Gastrocnemius medialis (tissue), 4 donors: ENCODE measurements around the gene HSD3B1. TPM values are rescaled to one million over a fixed set of nuclear protein-coding genes. Genes with fewer than 3 reads are reported as not detected.

Source experiments
- ATAC-seq, 2 donors: fragments of 150-250 bp; one replicate each; pipeline ENCODE4 v1.9.1; 2016
- DNase-seq, 2 donors: peaks; one replicate each; pipeline ENCODE4 v3.0.0-alpha.2; 2019
- H3K27ac ChIP-seq, 4 donors: fragments of 200-600 bp; sonication (generic); 1 replicate in 1 of 4; 2 replicates in 3 of 4; pipeline ENCODE4 v1.5.1; 2016 to 2018; ENCODE audit warnings: mild to moderate bottlenecking in 2 of 4, moderate library complexity in 1 of 4
- H3K27me3 ChIP-seq, 3 donors: fragments of 200-600 bp; sonication (generic) in 2 of 3; 1 replicate in 1 of 3; 2 replicates in 2 of 3; pipeline versions ENCODE4 v1.5.1 to v1.6.0; 2016 to 2019; ENCODE audit warnings: mild to moderate bottlenecking in 1 of 3, moderate library complexity in 1 of 3
- H3K36me3 ChIP-seq, 2 donors: fragments of 200-600 bp; sonication (generic) in 1 of 2; one replicate each; pipeline ENCODE4 v1.5.1; 2017 to 2018
- H3K4me1 ChIP-seq, 2 donors: fragments of 200-600 bp; sonication (generic) in 1 of 2; one replicate each; pipeline ENCODE4 v1.5.1; 2016 to 2017; ENCODE audit warnings: mild to moderate bottlenecking in 2 of 2
- H3K4me3 ChIP-seq, 4 donors: fragments of 200-600 bp; sonication (generic) in 3 of 4; 1 replicate in 1 of 4; 2 replicates in 3 of 4; pipeline ENCODE4 v1.5.1; 2016 to 2019; ENCODE audit warnings: mild to moderate bottlenecking in 2 of 4
- H3K9me3 ChIP-seq, 3 donors: fragments of 200-600 bp; sonication (generic) in 2 of 3; 1 replicate in 1 of 3; 2 replicates in 2 of 3; pipeline ENCODE4 v1.5.1; 2016 to 2019
- POLR2A ChIP-seq, 2 donors: fragments of 450-650 bp; IDR thresholded peaks; one replicate each; pipeline ENCODE4 v1.6.1; 2017; ENCODE audit warnings: antibody characterized with exemption in 2 of 2, mild to moderate bottlenecking in 2 of 2, moderate library complexity in 2 of 2
- in situ Hi-C, 4 donors: fragments of 200-750 bp; cut with MboI; loops; one replicate each; pipeline versions ENCODE4 v1.15.0 to v1.8.0; 2017; ENCODE audit warnings: low sequenced_read_pairs in 4 of 4
- intact Hi-C: fragments of 100-400 bp; cut with DNase I; formaldehyde crosslinking; loops from one replicate; pipeline ENCODE4 v1.15.1; 2023; ENCODE audit warnings: low total_unique reads
- total RNA-seq, 4 donors: library from RNA; depleted of rRNA; stranded (reverse); fragments of >200 nt; gene quantifications; one replicate each; pipeline versions ENCODE4 v1.1.0 to v1.2.3, GENCODE V29; 2016
- TF ChIP-seq, protein P1 (sequence below), 5 experiments: fragments of 450-650 bp in 3 of 5; fragments of 200-600 bp in 2 of 5; sonication (generic) in 2 of 5; IDR thresholded peaks in 4 of 5; conservative IDR thresholded peaks in 1 of 5; 1 replicate in 4 of 5; 2 replicates in 1 of 5; pipeline ENCODE4 v1.5.1; 2016 to 2019; ENCODE audit warnings: antibody characterized with exemption in 5 of 5, mild to moderate bottlenecking in 3 of 5, moderate library complexity in 3 of 5

The HSD3B1 gene
- total RNA-seq, 4 donors from 2014 or later: not detected

DNA sequence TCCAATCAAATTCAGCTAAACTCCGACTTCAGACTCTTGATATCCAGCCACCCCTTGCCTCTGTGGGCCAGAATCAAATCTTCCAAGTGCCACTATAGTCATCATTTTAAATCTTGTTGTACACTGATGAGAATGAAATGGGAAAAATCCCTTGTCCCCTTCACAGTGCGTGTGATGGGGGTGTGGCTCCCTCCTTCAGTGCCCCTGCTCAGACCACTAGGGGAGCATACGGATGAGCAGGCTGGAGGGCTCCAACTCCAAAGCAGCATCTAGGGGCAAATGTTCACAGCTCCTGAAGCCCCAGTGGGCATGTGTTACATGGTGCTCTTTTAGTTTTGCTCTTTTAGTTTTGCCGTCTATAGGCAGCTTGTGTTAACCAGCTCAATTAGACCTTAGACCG lies 35.4 kb upstream of the HSD3B1 start:
- in situ Hi-C loops: no loop called here
- TF ChIP-seq POLR2A (IDR thresholded peaks at IDR 0.05): no peak
- TF ChIP-seq, protein P1, sequence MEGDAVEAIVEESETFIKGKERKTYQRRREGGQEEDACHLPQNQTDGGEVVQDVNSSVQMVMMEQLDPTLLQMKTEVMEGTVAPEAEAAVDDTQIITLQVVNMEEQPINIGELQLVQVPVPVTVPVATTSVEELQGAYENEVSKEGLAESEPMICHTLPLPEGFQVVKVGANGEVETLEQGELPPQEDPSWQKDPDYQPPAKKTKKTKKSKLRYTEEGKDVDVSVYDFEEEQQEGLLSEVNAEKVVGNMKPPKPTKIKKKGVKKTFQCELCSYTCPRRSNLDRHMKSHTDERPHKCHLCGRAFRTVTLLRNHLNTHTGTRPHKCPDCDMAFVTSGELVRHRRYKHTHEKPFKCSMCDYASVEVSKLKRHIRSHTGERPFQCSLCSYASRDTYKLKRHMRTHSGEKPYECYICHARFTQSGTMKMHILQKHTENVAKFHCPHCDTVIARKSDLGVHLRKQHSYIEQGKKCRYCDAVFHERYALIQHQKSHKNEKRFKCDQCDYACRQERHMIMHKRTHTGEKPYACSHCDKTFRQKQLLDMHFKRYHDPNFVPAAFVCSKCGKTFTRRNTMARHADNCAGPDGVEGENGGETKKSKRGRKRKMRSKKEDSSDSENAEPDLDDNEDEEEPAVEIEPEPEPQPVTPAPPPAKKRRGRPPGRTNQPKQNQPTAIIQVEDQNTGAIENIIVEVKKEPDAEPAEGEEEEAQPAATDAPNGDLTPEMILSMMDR (IDR thresholded peaks at IDR 0.05 in 4 of 5, conservative IDR thresholded peaks at IDR 0.05 in 1 of 5): no peak
- no peak for ATAC-seq
- H3K4me3 ChIP-seq: no peak overlapping the region
- H3K27me3 ChIP-seq: no peaks in the 10 kb centered on the region
- H3K27ac ChIP-seq: no peak overlapping the region
- no peak for DNase-seq
- no peaks in the 10 kb centered on the region for H3K4me1 ChIP-seq
- intact Hi-C loops: no loop called here
- H3K9me3 ChIP-seq: no peaks in the 10 kb centered on the region
- no peaks in the 10 kb centered on the region for H3K36me3 ChIP-seq

DNA sequence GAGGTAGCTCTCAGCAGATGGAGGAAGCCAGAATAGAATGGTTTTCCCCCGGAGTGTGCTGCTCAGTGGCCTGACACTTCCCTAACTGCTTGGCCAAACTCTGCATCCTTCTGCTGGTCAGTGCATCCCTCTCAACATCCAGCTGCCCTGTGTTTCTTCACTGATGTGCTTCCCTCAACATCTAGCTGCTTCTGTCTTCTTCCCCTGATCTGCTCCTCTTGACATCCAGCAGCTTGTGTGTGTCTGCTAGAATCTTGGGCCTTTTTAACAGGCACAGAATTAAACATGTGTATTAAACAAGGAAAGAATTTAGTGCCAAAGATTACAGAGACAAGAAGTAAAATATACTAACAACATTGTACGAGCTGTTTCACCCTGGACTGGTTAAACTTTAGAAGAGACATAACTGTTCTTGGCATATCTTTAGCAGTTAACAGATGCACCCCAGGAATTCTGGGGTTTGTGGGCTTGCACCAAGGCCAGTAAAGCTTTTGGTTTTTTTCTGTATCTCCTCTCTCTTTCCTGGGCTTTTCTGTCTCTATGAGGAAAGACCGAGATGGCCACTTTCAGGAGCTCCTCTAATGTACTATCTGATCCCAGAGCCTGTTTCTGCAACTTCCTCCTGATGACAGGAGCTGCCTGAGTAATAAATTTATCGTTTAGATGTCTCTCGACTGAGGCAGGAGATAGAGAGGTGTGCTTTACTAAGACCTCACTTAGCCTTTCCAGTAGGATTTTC lies 34.8 kb upstream of the HSD3B1 start:
- intact Hi-C loops (no loop called here), in situ Hi-C loops (no loop called here)
- no peak for ATAC-seq

DNA sequence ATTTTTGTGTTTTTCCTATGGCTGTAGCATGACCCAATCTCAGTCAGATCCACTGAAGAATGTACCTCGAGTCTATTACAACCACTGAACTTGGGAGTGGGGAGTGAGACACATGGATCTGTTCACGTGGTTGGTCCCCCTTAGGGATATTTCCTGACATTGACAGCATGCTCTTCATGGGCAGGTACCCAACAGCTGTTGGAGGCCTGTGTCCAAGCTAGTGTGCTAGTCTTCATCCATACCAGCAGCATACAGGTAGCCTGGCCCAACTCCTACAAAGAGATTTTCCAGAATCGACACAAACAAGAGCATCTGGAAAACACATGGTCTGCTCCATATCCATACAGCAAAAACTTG lies 34.2 kb upstream of the HSD3B1 start:
- Histone ChIP-seq H3K27ac (no peak overlapping the region), H3K4me1 (no peaks in the 10 kb centered on the region), H3K9me3 (no peaks in the 10 kb centered on the region), H3K36me3 (no peaks in the 10 kb centered on the region), H3K27me3 (no peaks in the 10 kb centered on the region), H3K4me3 (no peak overlapping the region)
- in situ Hi-C loops (no loop called here), intact Hi-C loops (no loop called here)
- DNase-seq (no peak), ATAC-seq (no peak)
- TF ChIP-seq, protein P1 (IDR thresholded peaks at IDR 0.05 in 4 of 5, conservative IDR thresholded peaks at IDR 0.05 in 1 of 5): no peak
- no peak for TF ChIP-seq POLR2A (IDR thresholded peaks at IDR 0.05)

More for the DNA sequence above, 34.8 kb upstream of the HSD3B1 start:
- TF ChIP-seq POLR2A (IDR thresholded peaks at IDR 0.05): no peak
- TF ChIP-seq, protein P1 (IDR thresholded peaks at IDR 0.05 in 4 of 5, conservative IDR thresholded peaks at IDR 0.05 in 1 of 5): no peak
- H3K36me3 ChIP-seq: no peaks in the 10 kb centered on the region
- H3K4me1 ChIP-seq: no peaks in the 10 kb centered on the region
- H3K4me3 ChIP-seq: no peak overlapping the region
- no peaks in the 10 kb centered on the region for H3K9me3 ChIP-seq
- H3K27ac ChIP-seq: no peak overlapping the region
- DNase-seq: no peak
- no peaks in the 10 kb centered on the region for H3K27me3 ChIP-seq

DNA sequence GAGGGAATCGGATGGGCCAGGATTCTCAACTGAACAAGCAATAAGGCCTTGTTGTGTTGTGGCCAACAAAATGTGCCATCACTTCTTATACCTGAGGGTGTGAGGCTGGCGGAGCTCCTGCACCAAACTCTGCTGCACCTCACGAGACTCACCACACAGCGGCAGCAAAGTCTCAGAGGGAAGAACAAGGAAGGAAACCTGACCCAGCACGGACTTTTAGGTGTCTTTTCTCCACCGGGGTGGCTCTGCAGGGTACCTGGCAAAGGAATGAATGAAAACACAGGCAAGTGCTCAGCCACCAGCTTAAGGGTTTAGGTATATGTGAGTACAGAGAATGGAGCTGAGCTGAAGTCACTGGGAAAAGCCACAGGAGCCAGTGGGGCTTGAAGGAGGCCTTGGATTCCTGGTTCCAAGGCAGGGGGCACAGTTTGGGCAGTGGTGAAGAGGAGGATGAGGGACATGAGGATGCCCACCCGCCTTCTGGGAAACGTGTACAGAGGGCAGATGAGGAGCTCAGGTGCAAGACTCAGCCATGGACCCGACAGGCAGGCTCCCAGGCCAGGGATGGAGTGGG lies 31.1 kb upstream of the HSD3B1 start:
- no peak overlapping the region for H3K27ac ChIP-seq
- no peaks in the 10 kb centered on the region for H3K9me3 ChIP-seq
- in situ Hi-C loops (no loop called here), intact Hi-C loops (no loop called here)
- H3K36me3 ChIP-seq: no peaks in the 10 kb centered on the region
- H3K4me1 ChIP-seq: no peaks in the 10 kb centered on the region
- ATAC-seq (no peak), DNase-seq (no peak)
- TF ChIP-seq POLR2A (IDR thresholded peaks at IDR 0.05): no peak
- TF ChIP-seq, protein P1 (IDR thresholded peaks at IDR 0.05 in 4 of 5, conservative IDR thresholded peaks at IDR 0.05 in 1 of 5): peak in 1 of 5 experiments; percentile 26
- H3K27me3 ChIP-seq: no peaks in the 10 kb centered on the region
- no peak overlapping the region for H3K4me3 ChIP-seq
